WTC11 (cell line): ENCODE results near the gene MYO18B. TPM values are rescaled to one million over a fixed set of nuclear protein-coding genes. Genes with fewer than 3 reads are reported as not detected.

Experiments used
- ATAC-seq: fragments of 200-7000 bp; cut with Tn5 transposase; 2 replicates; pipeline ENCODE4 v1.10.0; 2021; ENCODE audit warnings: mild to moderate bottlenecking, moderate library complexity
- CTCF ChIA-PET: fragments of 300-600 bp; sonication (Branson Sonifier 250); formaldehyde crosslinking; loops from one replicate; lab custom pipeline; 2021; ENCODE audit warnings: antibody characterized with exemption; lab: Charles Lee
- POLR2A ChIA-PET: fragments of 350-600 bp; sonication (Branson Sonifier 250); formaldehyde crosslinking; loops from one replicate; lab custom pipeline; 2021; ENCODE audit warnings: antibody characterized with exemption; lab: Charles Lee
- DNase-seq: peaks from one replicate; pipeline ENCODE4 v3.0.0; 2021; ENCODE audit warnings: low spot score
- H3K27ac Mint-ChIP-seq: 2 replicates; pipeline ENCODE4 v1.8.0; 2021; ENCODE audit warnings: mixed read lengths
- H3K27me3 Mint-ChIP-seq: 2 replicates; pipeline ENCODE4 v1.8.0; 2021; ENCODE audit warnings: low read depth, mild to moderate bottlenecking, moderate library complexity, mixed read lengths
- H3K36me3 Mint-ChIP-seq: 2 replicates; pipeline ENCODE4 v1.8.0; 2021; ENCODE audit warnings: mixed read lengths
- H3K4me1 Mint-ChIP-seq: 2 replicates; pipeline ENCODE4 v1.8.0; 2022; ENCODE audit warnings: mixed read lengths
- H3K4me3 Mint-ChIP-seq: 2 replicates; pipeline ENCODE4 v1.8.0; 2021; ENCODE audit warnings: mild to moderate bottlenecking, moderate library complexity, mixed read lengths
- H3K9me3 Mint-ChIP-seq: 2 replicates; pipeline ENCODE4 v1.8.0; 2021; ENCODE audit warnings: mixed read lengths
- AFF4 ChIP-seq: sonication (generic); formaldehyde crosslinking; IDR thresholded peaks from 2 replicates; pipeline ENCODE4 v1.8.1; 2023; ENCODE audit warnings: mild to moderate bottlenecking, missing genetic modification reagents, borderline replicate concordance
- ATF6 ChIP-seq: sonication (generic); formaldehyde crosslinking; IDR thresholded peaks from 2 replicates; pipeline ENCODE4 v1.8.1; 2023; ENCODE audit warnings: mild to moderate bottlenecking, missing genetic modification reagents
- CREB1 ChIP-seq: sonication (generic); formaldehyde crosslinking; IDR thresholded peaks from 2 replicates; pipeline ENCODE4 v1.8.0; 2023; ENCODE audit warnings: mild to moderate bottlenecking, missing genetic modification reagents
- EMX1 ChIP-seq: fragments of 250-450 bp; sonication (Bioruptor Pico); IDR thresholded peaks from 2 replicates; pipeline ENCODE4 v1.8.0; 2021; ENCODE audit warnings: mild to moderate bottlenecking
- ETV6 ChIP-seq: sonication (generic); formaldehyde crosslinking; IDR thresholded peaks from 2 replicates; pipeline ENCODE4 v1.8.1; 2022; ENCODE audit warnings: mild to moderate bottlenecking, missing genetic modification reagents
- HMGXB4 ChIP-seq: sonication (generic); formaldehyde crosslinking; IDR thresholded peaks from 2 replicates; pipeline ENCODE4 v1.8.1; 2023; ENCODE audit warnings: mild to moderate bottlenecking, moderate library complexity, missing genetic modification reagents
- JUN ChIP-seq: sonication (generic); formaldehyde crosslinking; IDR thresholded peaks from 2 replicates; pipeline ENCODE4 v1.8.0; 2023; ENCODE audit warnings: mild to moderate bottlenecking, missing genetic modification reagents
- MLX ChIP-seq: sonication (generic); formaldehyde crosslinking; IDR thresholded peaks from 2 replicates; pipeline ENCODE4 v1.8.1; 2023; ENCODE audit warnings: mild to moderate bottlenecking, missing genetic modification reagents, moderate library complexity
- MXD4 ChIP-seq: fragments of 250-450 bp; sonication (Bioruptor Pico); IDR thresholded peaks from 2 replicates; pipeline ENCODE4 v1.8.0; 2021; ENCODE audit warnings: mild to moderate bottlenecking, moderate library complexity, borderline replicate concordance
- NFATC4 ChIP-seq: fragments of 250-450 bp; sonication (Bioruptor Pico); IDR thresholded peaks from 2 replicates; pipeline ENCODE4 v1.9.0; 2021; ENCODE audit warnings: mild to moderate bottlenecking
- PREB ChIP-seq: sonication (generic); formaldehyde crosslinking; IDR thresholded peaks from 2 replicates; pipeline ENCODE4 v1.8.1; 2022; ENCODE audit warnings: mild to moderate bottlenecking, missing genetic modification reagents, moderate library complexity, borderline replicate concordance
- RELA ChIP-seq: sonication (generic); formaldehyde crosslinking; IDR thresholded peaks from 2 replicates; pipeline ENCODE4 v1.8.1; 2022; ENCODE audit warnings: missing genetic modification reagents, mild to moderate bottlenecking, borderline replicate concordance
- RORB ChIP-seq: fragments of 250-450 bp; sonication (Bioruptor Pico); IDR thresholded peaks from 2 replicates; pipeline ENCODE4 v1.9.0; 2021; ENCODE audit warnings: mild to moderate bottlenecking
- ZNF219 ChIP-seq: sonication (generic); formaldehyde crosslinking; IDR thresholded peaks from 2 replicates; pipeline ENCODE4 v1.8.0; 2023; ENCODE audit warnings: missing genetic modification reagents, mild to moderate bottlenecking, borderline replicate concordance
- ZNF423 ChIP-seq: fragments of 250-450 bp; sonication (Bioruptor Pico); IDR thresholded peaks from 2 replicates; pipeline ENCODE4 v2.1.2; 2022; ENCODE audit warnings: mild to moderate bottlenecking, moderate library complexity
- ZNF671 ChIP-seq: fragments of 250-450 bp; sonication (Bioruptor Pico); IDR thresholded peaks from 2 replicates; pipeline ENCODE4 v1.8.0; 2021; ENCODE audit warnings: mild to moderate bottlenecking
- total RNA-seq: library from RNA; stranded (reverse); gene quantifications from 3 replicates; pipeline ENCODE4 v1.2.3, GENCODE V29; 2021

MYO18B gene
- total RNA-seq, 1 experiment from 2014 or later: 0.96 TPM

GRCh38 chr22:25760848-25761595 lies 19.0 kb downstream of the MYO18B start (continued):
- no peak for TF ChIP-seq PREB (CRISPR knock-in tag)
- TF ChIP-seq EMX1 (CRISPR knock-in tag): no peak

GRCh38 chr22:25762147-25762546 lies 20.2 kb downstream of the MYO18B start:
- no peak for ATAC-seq
- peaks cover 16% of the 10 kb centered on the region for H3K9me3 Mint-ChIP-seq
- H3K4me3 Mint-ChIP-seq: no peak overlapping the region
- no peak overlapping the region for H3K27ac Mint-ChIP-seq
- H3K36me3 Mint-ChIP-seq: peaks cover 5% of the 10 kb centered on the region; the same call in 1 of the 2 replicates
- H3K4me1 Mint-ChIP-seq: no peaks in the 10 kb centered on the region
- ChIA-PET CTCF (interaction anchor here (2.0 kb wide), 1 partner anchor 11 kb away, joined by 11 read pairs; no protein-coding TSS in a partner anchor), POLR2A (interaction anchor here (0.5 kb wide), 1 partner anchor 914 kb away, joined by 3 read pairs; no protein-coding TSS in a partner anchor)
- no peak for TF ChIP-seq MLX (CRISPR knock-in tag)
- TF ChIP-seq HMGXB4 (CRISPR knock-in tag): no peak
- TF ChIP-seq NFATC4 (CRISPR knock-in tag): no peak
- TF ChIP-seq CREB1 (CRISPR knock-in tag): no peak
- TF ChIP-seq AFF4 (CRISPR knock-in tag): no peak
- no peak for TF ChIP-seq ZNF671 (CRISPR knock-in tag)
- TF ChIP-seq MXD4 (CRISPR knock-in tag): no peak
- TF ChIP-seq JUN: no peak
- no peak for TF ChIP-seq RORB (CRISPR knock-in tag)
- no peak for TF ChIP-seq ETV6 (CRISPR knock-in tag)
- TF ChIP-seq ZNF219 (CRISPR knock-in tag): no peak
- TF ChIP-seq RELA (CRISPR knock-in tag): no peak
- TF ChIP-seq ATF6 (CRISPR knock-in tag): no peak
- no peak for TF ChIP-seq ZNF423
- TF ChIP-seq, all 79 proteins: peak for 0
- DNase-seq: no peak
- no peaks in the 10 kb centered on the region; the same call in 1 of the 2 replicates for H3K27me3 Mint-ChIP-seq
